ENCODE results near the gene QRICH2.

DNA sequence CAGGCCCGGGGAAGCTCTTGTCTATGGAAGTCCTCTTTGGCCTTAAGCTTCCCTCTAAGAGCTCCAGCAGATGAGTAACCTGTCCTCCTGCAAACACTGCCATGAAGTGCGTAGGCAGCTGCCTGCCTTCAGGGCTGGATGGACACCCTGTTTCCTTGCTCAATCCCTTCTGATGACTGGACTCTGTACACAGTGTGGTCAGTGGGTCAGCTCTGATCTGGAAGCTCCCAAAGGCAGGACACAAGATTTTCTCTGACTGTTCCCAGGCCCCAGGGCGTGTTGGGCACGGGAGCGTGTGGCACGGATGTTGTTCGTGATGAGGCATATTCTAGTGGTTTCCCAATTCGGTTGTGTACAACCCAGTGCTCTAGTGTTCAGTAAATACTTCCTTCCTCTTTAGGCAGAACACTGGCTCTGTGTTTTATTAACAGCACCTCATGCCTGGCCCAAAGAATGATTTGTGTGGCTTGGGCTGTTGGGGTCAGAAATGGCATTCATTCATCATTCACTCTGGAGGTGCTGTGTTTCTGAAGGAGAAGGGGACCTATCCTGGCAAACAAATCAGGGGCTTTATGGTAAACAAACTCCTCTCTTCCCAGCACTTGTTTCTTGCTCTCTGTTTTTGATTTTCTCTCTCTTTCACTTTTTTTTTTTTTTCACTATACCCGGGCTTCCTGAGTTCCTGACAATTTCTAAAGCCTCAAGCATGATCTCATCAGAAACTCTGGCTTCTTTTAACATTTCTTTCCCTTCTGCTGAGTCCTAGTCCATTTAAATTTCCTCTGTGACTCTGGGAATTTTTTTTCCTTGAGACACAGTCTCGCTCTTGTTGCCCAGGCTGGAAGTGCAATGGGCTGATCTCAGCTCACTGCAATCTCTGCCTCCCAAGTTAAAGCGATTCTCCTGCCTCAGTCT lies 55.8 kb downstream of the QRICH2 start:
- TF ChIP-seq YY1 (IDR thresholded peaks at IDR 0.05; ENCODE audit: borderline replicate concordance in 1 of 3, control insufficient read depth in 1 of 3, extremely low read depth in 1 of 3, insufficient read depth in 3 of 3, insufficient read length in 1 of 3, insufficient replicate concordance in 2 of 3, low read depth in 1 of 3, low read length in 2 of 3): no peak
- no peak for TF ChIP-seq ZNF217 (CRISPR knock-in tag; IDR thresholded peaks at IDR 0.05)
- TF ChIP-seq SMC3 (conservative IDR thresholded peaks at IDR 0.05; ENCODE audit: insufficient read depth, low read depth, low read length): no peak
- no peak for TF ChIP-seq POLR2A (conservative IDR thresholded peaks at IDR 0.05)
- no peak for TF ChIP-seq JUNB (CRISPR knock-in tag; conservative IDR thresholded peaks at IDR 0.05)

All from K562 (cell line).